ENCODE data around the gene GPR31. TPM values are rescaled to one million over a fixed set of nuclear protein-coding genes. Genes with fewer than 3 reads are reported as not detected.

GPR31 gene
- total RNA-seq, 2 experiments from 2014 or later: not detected

DNA sequence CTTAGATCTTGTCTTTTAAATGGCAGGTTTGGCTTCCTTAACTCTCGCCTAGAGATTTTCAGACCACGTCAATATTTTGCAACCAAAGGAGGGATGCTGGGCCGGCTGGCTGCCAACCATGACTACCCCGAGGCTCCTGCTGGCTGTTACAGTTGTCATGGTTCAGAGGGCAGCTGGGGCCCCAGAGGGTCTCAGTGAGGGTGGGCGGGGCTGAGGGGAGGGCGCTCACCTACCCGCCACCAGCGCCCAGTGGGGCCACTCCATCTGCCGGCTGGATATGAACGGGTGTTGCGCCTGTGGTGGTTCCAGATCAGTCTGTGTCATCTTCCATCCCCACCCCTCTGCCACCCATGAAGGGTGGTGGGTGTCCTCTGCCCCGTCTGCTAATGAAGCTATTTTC is 12.3 kb downstream of the GPR31 start:
- Mint-ChIP-seq H3K27ac (no peak overlapping the region), H3K27me3 (ENCODE audit: low read depth) (peaks cover 4% of the 10 kb centered on the region), H3K4me1 (ENCODE audit: low read depth) (no peaks in the 10 kb centered on the region), H3K4me3 (no peak overlapping the region), H3K36me3 (ENCODE audit: low read depth) (no peaks in the 10 kb centered on the region), H3K9me3 (no peaks in the 10 kb centered on the region)
- CTCF ChIA-PET: no interaction called here
- intact Hi-C loops (cut with micrococcal nuclease): no loop called here
- no peak for DNase-seq

DNA sequence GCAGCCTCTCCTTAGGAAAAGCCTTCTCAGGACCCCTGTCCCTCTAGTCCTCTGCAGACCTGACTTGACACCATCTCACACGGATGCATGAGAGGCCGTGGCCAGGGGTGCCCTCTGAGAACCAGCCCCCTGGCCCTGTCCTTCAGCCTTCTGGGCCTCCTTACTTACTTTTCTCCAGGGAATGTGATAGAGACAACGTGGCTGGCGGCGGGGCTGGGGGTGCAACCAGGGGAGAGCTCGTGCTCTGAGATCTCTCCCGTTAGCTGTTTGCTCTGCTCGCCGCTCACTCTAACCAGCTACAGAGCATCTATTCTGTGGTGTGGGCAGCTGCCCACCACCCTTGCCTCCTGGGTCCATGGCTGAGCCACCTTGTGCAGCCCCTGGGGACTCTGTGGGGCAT is 14.7 kb downstream of the GPR31 start:
- H3K9me3 Mint-ChIP-seq: no peaks in the 10 kb centered on the region
- no peak overlapping the region for H3K4me3 Mint-ChIP-seq
- no peaks in the 10 kb centered on the region for H3K4me1 Mint-ChIP-seq (ENCODE audit: low read depth)
- CTCF ChIA-PET: interaction anchor here (1.0 to 2.1 kb wide), 4 partner anchors 49 to 368 kb away, joined by 3 to 11 read pairs (median 5); no protein-coding TSS in a partner anchor
- no peaks in the 10 kb centered on the region for H3K36me3 Mint-ChIP-seq (ENCODE audit: low read depth)
- no peak for DNase-seq
- H3K27ac Mint-ChIP-seq: no peak overlapping the region
- peaks cover 4% of the 10 kb centered on the region for H3K27me3 Mint-ChIP-seq (ENCODE audit: low read depth)
- intact Hi-C loops (cut with micrococcal nuclease): no loop called here

DNA sequence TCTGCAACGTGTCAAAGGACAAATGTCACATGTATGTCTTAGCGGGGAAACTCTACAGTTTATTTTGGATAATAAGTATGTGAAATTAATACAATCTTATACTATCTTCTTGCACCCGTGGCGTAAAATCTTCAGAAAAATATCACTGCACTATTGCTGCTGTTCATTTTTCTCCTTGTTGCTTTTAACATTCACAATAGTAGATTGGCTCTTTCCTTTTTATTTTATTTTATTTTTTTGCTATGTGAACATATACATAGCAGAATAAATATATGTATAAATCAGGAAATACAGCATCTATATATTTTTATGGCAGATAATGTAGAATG is 15.4 kb downstream of the GPR31 start:
- no peaks in the 10 kb centered on the region for H3K9me3 Mint-ChIP-seq
- H3K27me3 Mint-ChIP-seq (ENCODE audit: low read depth): peaks cover 4% of the 10 kb centered on the region
- H3K27ac Mint-ChIP-seq: no peak overlapping the region
- H3K36me3 Mint-ChIP-seq (ENCODE audit: low read depth): no peaks in the 10 kb centered on the region
- no peak for DNase-seq
- CTCF ChIA-PET: interaction anchor here (0.6 to 2.6 kb wide), 13 partner anchors 9 to 806 kb away, joined by 3 to 21 read pairs (median 3); no protein-coding TSS in a partner anchor
- no peak overlapping the region for H3K4me3 Mint-ChIP-seq
- intact Hi-C loops (cut with micrococcal nuclease): loop anchor here (1.0 kb wide), 5 partner anchors 63 to 367 kb away; partner anchors contain the start of gene CEP43
- no peaks in the 10 kb centered on the region for H3K4me1 Mint-ChIP-seq (ENCODE audit: low read depth)

DNA sequence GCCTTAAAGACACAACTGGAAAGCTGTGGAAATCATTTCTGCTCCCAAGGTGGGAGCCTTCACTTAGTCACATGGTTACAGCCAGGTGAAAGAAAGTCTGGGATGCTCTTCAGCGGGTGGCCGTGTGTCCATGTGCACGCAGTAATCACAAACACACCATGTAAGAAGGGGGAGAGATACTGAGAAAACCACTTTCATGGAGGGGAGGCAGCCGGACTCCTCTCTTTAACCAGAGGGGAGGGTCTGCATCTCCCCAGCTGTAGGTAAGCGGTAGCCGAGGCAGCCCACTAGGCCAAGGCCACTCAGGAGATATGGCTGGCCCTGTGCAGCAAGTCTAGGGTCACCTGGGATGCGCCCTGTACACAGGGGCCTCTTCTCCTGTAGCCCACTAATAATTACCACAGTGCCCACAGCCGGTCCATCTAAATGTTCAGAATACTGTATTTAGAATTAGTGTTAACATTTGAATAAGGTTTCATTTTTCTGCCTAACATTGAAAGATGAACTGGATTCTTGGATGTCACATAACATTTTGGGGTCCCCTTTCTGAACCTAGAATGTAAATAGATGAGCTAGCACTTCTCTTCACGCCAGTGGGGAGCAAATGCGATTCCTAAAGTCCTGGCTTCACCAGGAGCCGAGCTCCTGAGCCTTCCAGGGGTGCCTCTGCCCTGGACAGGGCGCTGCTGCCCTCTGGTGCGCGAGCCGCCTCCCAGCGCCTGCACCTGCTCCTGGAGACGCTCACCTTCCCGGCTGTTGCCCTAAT is 15.9 kb downstream of the GPR31 start:
- CTCF ChIA-PET: interaction anchor here (0.5 to 2.6 kb wide), 16 partner anchors 9 to 807 kb away, joined by 3 to 21 read pairs (median 3); no protein-coding TSS in a partner anchor
- Mint-ChIP-seq H3K36me3 (ENCODE audit: low read depth) (no peaks in the 10 kb centered on the region), H3K4me3 (no peak overlapping the region), H3K27me3 (ENCODE audit: low read depth) (peaks cover 4% of the 10 kb centered on the region), H3K9me3 (no peaks in the 10 kb centered on the region), H3K27ac (no peak overlapping the region), H3K4me1 (ENCODE audit: low read depth) (peaks cover 2% of the 10 kb centered on the region)
- intact Hi-C loops (cut with micrococcal nuclease): loop anchor here (1.0 kb wide), 5 partner anchors 63 to 367 kb away; partner anchors contain the start of gene CEP43
- peak; percentile 62 for DNase-seq

DNA sequence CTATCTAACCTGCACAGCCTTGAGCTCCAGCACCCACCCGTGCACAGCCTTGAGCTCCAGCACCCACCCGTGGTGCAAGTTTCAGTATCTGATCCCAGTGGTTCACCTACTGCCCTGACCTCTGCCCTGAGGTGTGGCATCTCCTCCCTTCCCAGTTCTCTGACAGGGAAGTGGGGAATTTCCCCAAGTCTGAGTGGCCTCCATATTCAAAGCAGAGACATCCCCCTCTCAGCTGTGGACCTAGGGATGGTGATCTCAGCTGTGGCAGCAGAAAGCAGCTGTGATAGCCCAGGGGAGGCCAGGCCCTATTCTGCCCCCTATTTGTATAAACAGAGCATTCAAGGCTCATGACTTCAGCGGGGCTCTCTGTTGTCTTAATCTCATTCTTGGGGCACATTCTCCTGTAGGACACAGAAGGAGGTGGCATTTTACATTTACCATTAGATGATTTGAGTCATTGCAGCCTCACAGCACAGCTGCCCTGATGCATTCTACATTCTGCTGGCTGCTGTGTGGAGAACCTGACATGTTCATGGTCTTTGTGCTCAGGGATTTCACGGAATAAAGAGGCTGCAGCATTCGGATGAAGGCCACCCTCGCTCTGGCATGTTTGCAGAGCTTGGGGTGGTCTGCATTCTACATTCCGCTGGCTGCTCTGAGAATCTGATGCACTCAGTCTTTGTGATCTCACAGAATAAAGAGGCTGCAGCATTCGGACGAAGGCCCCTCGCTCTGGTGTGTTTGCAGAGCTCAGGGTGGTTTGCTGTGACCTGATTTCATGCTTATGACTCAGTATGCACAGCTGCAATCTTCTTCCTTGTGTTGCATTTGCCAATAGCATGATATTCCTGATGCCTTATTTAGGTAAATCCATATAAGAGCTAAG is 16.9 kb downstream of the GPR31 start:
- H3K4me1 Mint-ChIP-seq (ENCODE audit: low read depth): peaks cover 2% of the 10 kb centered on the region
- DNase-seq: no peak
- CTCF ChIA-PET: interaction anchor here (0.9 to 2.6 kb wide), 8 partner anchors 11 to 366 kb away, joined by 3 to 21 read pairs (median 4); no protein-coding TSS in a partner anchor
- H3K27ac Mint-ChIP-seq: no peak overlapping the region
- H3K4me3 Mint-ChIP-seq: no peak overlapping the region
- peaks cover 4% of the 10 kb centered on the region for H3K27me3 Mint-ChIP-seq (ENCODE audit: low read depth)
- H3K36me3 Mint-ChIP-seq (ENCODE audit: low read depth): no peaks in the 10 kb centered on the region
- H3K9me3 Mint-ChIP-seq: no peaks in the 10 kb centered on the region
- intact Hi-C loops (cut with micrococcal nuclease): no loop called here

DNA sequence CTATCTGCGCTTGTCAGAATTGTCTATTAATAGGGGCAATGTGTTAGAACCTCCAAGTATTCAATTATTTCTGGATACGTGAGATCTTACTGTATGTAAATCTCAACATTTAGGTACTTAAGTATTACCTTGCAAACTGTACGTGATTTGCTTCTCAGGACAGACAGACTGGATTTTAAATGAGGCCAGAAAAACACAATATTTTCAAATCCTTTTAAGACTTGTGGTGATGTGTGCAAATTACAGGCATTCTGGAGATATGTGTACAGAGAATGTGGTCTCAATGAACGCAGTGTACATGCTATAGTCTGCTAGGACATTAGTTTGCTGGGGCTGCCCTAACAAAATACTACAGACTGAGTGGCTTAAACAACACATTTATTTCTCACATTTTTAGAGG is 18.0 kb downstream of the GPR31 start:
- no peaks in the 10 kb centered on the region for H3K9me3 Mint-ChIP-seq
- H3K27me3 Mint-ChIP-seq (ENCODE audit: low read depth): peaks cover 3% of the 10 kb centered on the region
- no peak overlapping the region for H3K27ac Mint-ChIP-seq
- CTCF ChIA-PET: interaction anchor here (1.1 to 1.4 kb wide), 2 partner anchors 354 to 364 kb away, joined by 3 to 6 read pairs; no protein-coding TSS in a partner anchor
- H3K4me3 Mint-ChIP-seq: no peak overlapping the region
- no peak for DNase-seq
- intact Hi-C loops (cut with micrococcal nuclease): no loop called here
- H3K4me1 Mint-ChIP-seq (ENCODE audit: low read depth): peaks cover 2% of the 10 kb centered on the region
- H3K36me3 Mint-ChIP-seq (ENCODE audit: low read depth): no peaks in the 10 kb centered on the region

DNA sequence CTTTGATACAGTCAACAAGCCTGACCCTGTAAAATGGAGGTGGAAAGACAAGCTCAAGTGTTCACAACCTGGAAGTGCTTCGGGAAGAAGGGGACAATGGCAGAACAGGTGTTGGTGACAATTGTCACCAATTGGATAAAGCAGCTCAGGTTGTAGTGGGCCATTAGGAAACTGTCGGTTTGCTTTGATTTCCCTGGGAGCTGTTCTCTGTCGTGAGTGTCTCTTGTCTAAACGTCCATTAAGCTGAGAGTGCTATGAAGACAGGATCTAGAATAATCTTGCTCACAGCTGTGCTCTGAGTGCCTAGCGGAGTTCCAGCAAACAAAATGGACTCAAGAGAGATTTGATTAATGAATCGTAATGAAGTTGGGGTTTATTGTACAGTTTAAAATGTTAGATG is 19.9 kb downstream of the GPR31 start:
- Mint-ChIP-seq H3K4me1 (ENCODE audit: low read depth) (peaks cover 2% of the 10 kb centered on the region), H3K27me3 (ENCODE audit: low read depth) (no peaks in the 10 kb centered on the region), H3K4me3 (no peak overlapping the region), H3K9me3 (no peaks in the 10 kb centered on the region), H3K36me3 (ENCODE audit: low read depth) (no peaks in the 10 kb centered on the region), H3K27ac (no peak overlapping the region)
- intact Hi-C loops (cut with micrococcal nuclease): no loop called here
- CTCF ChIA-PET: interaction anchor here (0.6 to 1.1 kb wide), 4 partner anchors 14 to 901 kb away, joined by 3 to 6 read pairs (median 3); no protein-coding TSS in a partner anchor
- DNase-seq: no peak

DNA sequence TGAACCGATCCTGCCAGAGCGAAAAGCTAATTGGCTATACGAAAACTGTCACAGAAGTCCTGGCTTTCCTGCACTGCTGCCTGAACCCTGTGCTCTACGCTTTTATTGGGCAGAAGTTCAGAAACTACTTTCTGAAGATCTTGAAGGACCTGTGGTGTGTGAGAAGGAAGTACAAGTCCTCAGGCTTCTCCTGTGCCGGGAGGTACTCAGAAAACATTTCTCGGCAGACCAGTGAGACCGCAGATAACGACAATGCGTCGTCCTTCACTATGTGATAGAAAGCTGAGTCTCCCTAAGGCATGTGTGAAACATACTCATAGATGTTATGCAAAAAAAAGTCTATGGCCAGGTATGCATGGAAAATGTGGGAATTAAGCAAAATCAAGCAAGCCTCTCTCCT is 20.7 kb downstream of the GPR31 start:
- Mint-ChIP-seq H3K27ac (no peak overlapping the region), H3K4me3 (no peak overlapping the region), H3K9me3 (no peaks in the 10 kb centered on the region), H3K36me3 (ENCODE audit: low read depth) (no peaks in the 10 kb centered on the region), H3K27me3 (ENCODE audit: low read depth) (no peaks in the 10 kb centered on the region), H3K4me1 (ENCODE audit: low read depth) (peaks cover 2% of the 10 kb centered on the region)
- CTCF ChIA-PET: no interaction called here
- intact Hi-C loops (cut with micrococcal nuclease): no loop called here
- DNase-seq: no peak

DNA sequence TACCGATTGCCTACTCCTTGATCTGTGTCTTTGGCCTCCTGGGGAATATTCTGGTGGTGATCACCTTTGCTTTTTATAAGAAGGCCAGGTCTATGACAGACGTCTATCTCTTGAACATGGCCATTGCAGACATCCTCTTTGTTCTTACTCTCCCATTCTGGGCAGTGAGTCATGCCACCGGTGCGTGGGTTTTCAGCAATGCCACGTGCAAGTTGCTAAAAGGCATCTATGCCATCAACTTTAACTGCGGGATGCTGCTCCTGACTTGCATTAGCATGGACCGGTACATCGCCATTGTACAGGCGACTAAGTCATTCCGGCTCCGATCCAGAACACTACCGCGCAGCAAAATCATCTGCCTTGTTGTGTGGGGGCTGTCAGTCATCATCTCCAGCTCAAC is 21.4 kb downstream of the GPR31 start:
- H3K4me3 Mint-ChIP-seq: no peak overlapping the region
- H3K36me3 Mint-ChIP-seq (ENCODE audit: low read depth): no peaks in the 10 kb centered on the region
- CTCF ChIA-PET: no interaction called here
- H3K27me3 Mint-ChIP-seq (ENCODE audit: low read depth): no peaks in the 10 kb centered on the region
- DNase-seq: no peak
- H3K27ac Mint-ChIP-seq: no peak overlapping the region
- intact Hi-C loops (cut with micrococcal nuclease): no loop called here
- H3K9me3 Mint-ChIP-seq: no peaks in the 10 kb centered on the region
- peaks cover 2% of the 10 kb centered on the region for H3K4me1 Mint-ChIP-seq (ENCODE audit: low read depth)

DNA sequence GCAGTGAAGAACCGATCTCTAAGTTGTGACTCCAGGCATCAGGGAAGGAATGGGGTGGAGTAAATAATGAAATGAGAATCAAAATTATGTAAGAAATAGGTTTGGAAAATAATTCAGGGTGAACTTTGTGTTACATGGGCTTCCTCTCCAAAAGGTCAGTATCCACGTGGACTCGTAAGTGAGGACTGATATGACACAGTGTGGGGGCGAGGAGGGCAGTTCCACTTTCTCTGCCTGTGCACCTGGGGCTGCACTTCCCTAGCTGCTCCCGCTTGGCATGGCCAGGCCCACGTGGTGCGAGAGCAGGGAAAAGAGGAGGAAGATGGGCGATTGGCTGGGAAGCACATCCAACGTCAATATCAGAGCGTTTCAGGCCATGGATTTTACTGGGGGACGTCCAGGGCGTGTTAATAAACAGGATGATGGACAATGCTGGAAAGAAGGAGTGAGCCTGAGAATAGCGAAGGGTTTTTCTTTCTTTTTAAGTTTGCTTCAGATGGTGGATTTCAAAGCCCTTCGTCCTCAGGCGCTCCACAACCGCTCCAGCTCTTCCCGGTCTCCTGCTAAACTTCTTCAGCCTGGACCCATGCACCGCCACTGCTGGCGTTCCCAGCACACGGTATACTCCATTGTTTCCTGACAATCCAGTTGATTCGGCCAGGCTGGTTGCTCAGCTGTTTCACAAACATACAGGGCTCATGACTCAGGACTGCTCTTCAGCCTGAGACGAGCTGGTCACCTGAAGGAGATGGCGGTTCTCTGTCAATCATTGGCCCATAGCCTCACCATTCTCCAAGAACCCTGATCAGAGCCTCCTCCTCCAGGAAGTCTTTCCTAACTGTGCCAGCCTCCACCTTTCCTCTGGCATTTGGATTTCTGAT is 23.1 kb downstream of the GPR31 start:
- Mint-ChIP-seq H3K4me1 (ENCODE audit: low read depth) (peaks cover 2% of the 10 kb centered on the region), H3K36me3 (ENCODE audit: low read depth) (no peaks in the 10 kb centered on the region), H3K27me3 (ENCODE audit: low read depth) (no peaks in the 10 kb centered on the region), H3K27ac (no peak overlapping the region), H3K4me3 (no peak overlapping the region), H3K9me3 (no peaks in the 10 kb centered on the region)
- intact Hi-C loops (cut with micrococcal nuclease): no loop called here
- DNase-seq: no peak
- CTCF ChIA-PET: no interaction called here

DNA sequence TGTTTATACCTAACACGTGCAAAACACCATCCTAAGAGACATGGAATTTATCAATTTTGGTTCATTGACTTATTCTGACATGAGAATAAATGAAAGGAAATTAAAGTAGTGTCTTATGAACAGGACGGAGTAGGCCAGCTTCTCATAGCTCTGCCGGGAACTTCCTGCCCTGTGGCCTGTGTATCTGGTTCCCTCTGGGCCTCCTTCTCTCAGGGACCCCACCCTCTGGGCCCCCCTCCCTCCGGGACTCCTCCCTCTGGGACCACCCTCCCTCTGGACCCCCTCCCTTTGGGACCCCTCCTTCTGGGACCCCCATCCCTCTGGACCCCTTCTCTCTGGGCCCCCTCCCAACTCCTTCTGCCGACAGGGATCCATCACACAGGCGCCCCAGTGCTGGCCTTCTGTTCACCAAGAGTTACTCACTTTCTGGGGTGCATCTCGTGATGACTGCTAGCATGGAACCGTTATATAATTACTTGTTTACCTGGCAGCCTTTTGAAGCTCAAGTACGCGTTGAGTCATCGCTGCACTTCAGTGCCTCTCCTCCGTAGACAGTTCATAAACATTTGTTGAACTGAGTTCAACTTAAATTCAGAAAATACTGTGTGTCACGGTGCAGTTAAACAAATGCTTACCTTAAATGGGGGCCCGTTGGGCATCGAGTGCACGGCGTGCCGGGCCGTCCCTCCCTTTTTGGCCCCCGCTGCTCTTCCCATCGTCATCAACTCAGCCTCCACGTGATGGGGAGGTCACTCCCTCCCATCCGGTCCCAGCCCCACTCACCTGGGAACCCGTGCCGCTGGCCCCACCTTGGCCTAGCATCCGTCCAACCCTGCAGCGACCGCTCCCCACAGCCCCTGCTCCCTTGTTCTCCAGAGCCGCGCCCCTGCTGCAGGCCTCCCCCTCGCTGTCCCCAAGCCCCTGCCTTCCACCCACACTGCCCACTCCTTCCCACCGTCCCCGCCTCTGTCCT is 26.8 kb downstream of the GPR31 start:
- Mint-ChIP-seq H3K4me1 (ENCODE audit: low read depth) (no peaks in the 10 kb centered on the region), H3K27ac (no peak overlapping the region), H3K9me3 (peaks cover 4% of the 10 kb centered on the region), H3K27me3 (ENCODE audit: low read depth) (no peaks in the 10 kb centered on the region), H3K4me3 (no peak overlapping the region), H3K36me3 (ENCODE audit: low read depth) (no peaks in the 10 kb centered on the region)
- no peak for DNase-seq
- intact Hi-C loops (cut with micrococcal nuclease): no loop called here
- CTCF ChIA-PET: no interaction called here

Data from activated naive CD4-positive, alpha-beta T cell treated with anti-CD3 and anti-CD28 coated beads for 36 hours (primary cell).